Measurements from ENCODE around the gene ETV3. TPM values are rescaled to one million over a fixed set of nuclear protein-coding genes. Genes with fewer than 3 reads are reported as not detected.

Gene ETV3
- total RNA-seq, 1 experiment from 2014 or later = 36.3 TPM

DNA sequence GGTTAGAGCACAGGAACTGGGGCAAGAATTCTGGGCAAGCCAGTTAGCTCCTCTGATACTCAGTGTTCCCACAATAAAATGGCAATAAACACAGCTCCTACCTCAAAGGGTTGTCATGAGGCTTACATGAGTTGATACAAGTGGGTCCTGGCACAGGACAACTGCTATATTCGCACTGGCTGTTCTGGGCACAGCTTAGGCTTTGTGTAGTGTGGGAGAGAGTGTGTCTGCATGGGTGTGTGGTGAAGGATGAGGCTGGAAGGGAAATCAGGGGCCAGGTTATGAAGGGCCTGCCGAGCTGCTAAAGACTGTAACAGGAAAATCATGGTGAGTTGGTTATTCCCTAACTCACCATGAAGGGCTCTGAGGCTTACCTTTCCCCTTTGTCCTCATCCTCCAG lies 18.7 kb downstream of the ETV3 start:
- H3K18ac ChIP-seq (ENCODE audit: insufficient read length, low read depth, low read length) = no peak overlapping the region
- TF ChIP-seq, protein P1, sequence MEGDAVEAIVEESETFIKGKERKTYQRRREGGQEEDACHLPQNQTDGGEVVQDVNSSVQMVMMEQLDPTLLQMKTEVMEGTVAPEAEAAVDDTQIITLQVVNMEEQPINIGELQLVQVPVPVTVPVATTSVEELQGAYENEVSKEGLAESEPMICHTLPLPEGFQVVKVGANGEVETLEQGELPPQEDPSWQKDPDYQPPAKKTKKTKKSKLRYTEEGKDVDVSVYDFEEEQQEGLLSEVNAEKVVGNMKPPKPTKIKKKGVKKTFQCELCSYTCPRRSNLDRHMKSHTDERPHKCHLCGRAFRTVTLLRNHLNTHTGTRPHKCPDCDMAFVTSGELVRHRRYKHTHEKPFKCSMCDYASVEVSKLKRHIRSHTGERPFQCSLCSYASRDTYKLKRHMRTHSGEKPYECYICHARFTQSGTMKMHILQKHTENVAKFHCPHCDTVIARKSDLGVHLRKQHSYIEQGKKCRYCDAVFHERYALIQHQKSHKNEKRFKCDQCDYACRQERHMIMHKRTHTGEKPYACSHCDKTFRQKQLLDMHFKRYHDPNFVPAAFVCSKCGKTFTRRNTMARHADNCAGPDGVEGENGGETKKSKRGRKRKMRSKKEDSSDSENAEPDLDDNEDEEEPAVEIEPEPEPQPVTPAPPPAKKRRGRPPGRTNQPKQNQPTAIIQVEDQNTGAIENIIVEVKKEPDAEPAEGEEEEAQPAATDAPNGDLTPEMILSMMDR (conservative IDR thresholded peaks at IDR 0.05) = no peak
- H3K4me1 Mint-ChIP-seq = peaks cover 57 to 64% of the 10 kb centered on the region in 2 experiments
- no peaks in the 10 kb centered on the region for H3K27me3 ChIP-seq (ENCODE audit: insufficient read depth, low read length)
- H3K9me3 ChIP-seq (ENCODE audit: control insufficient read depth, low read depth, low read length) = no peaks in the 10 kb centered on the region
- DNase-seq = peak; percentile 16
- H3K79me1 ChIP-seq (ENCODE audit: insufficient read depth, low read depth, low read length, poor library complexity, severe bottlenecking) = no peaks in the 10 kb centered on the region
- no peak overlapping the region for H3K56ac ChIP-seq (ENCODE audit: insufficient read length, low read depth, low read length)
- no peak overlapping the region for H3K4me3 Mint-ChIP-seq
- no peak overlapping the region for H4K8ac ChIP-seq (replicated peaks; ENCODE audit: insufficient read length, low read depth, low read length)
- no peak overlapping the region for H2BK12ac ChIP-seq (ENCODE audit: insufficient read length, low read depth, low read length)
- no peak overlapping the region for H3K27ac Mint-ChIP-seq
- no peak overlapping the region for H4K91ac ChIP-seq (ENCODE audit: insufficient read length, low read depth, low read length)
- peaks cover 11% of the 10 kb centered on the region; the same call in 1 of the 2 replicates for H3K4me1 ChIP-seq (ENCODE audit: insufficient read depth, low read length)
- H2BK5ac ChIP-seq (ENCODE audit: insufficient read length, low read length) = no peak overlapping the region
- H3K4me2 ChIP-seq (ENCODE audit: insufficient read depth, insufficient read length, low read length) = no peak overlapping the region
- H2AFZ ChIP-seq (ENCODE audit: low read length) = no peak overlapping the region
- no peak overlapping the region for H2AK5ac ChIP-seq (ENCODE audit: insufficient read length, low read length)
- H3K9ac ChIP-seq (ENCODE audit: extremely low read depth, insufficient read length, low read length) = no peak overlapping the region
- no peaks in the 10 kb centered on the region for H3K27me3 Mint-ChIP-seq (ENCODE audit: low read depth)
- H3K4ac ChIP-seq (ENCODE audit: low read depth, low read length) = no peak overlapping the region
- no peak overlapping the region for H2BK120ac ChIP-seq (ENCODE audit: low read depth, low read length, poor library complexity, severe bottlenecking)
- H2BK20ac ChIP-seq (ENCODE audit: low read depth, low read length, poor library complexity, severe bottlenecking) = no peak overlapping the region
- no peaks in the 10 kb centered on the region for H3K9me3 Mint-ChIP-seq
- H3K36me3 Mint-ChIP-seq (ENCODE audit: insufficient read depth in 1 of 3, low read depth in 3 of 3) = peaks cover 3 to 17% (median 16%) of the 10 kb centered on the region in 3 experiments; a peak in 6 of 7 replicates
- no peak overlapping the region for H4K5ac ChIP-seq (ENCODE audit: insufficient read length, low read depth, low read length)
- H4K20me1 ChIP-seq (ENCODE audit: control insufficient read depth, insufficient read depth, insufficient read length) = no peaks in the 10 kb centered on the region
- no peak overlapping the region for H3T11ph ChIP-seq (ENCODE audit: low read length)
- no peak overlapping the region for H3K14ac ChIP-seq (ENCODE audit: insufficient read depth, low read length)
- no peak overlapping the region for H3K27ac ChIP-seq (ENCODE audit: insufficient read length, low read depth, low read length)
- H3K23me2 ChIP-seq (ENCODE audit: insufficient read length, low read depth, low read length, poor library complexity, severe bottlenecking) = no peaks in the 10 kb centered on the region
- H2BK15ac ChIP-seq (ENCODE audit: low read depth, low read length) = no peak overlapping the region
- no CpG with 5 or more reads among the region's 2 CpGs for WGBS (ENCODE audit: extremely low coverage, insufficient read length, low lambda C conversion rate)
- no peaks in the 10 kb centered on the region for H3K79me2 ChIP-seq (ENCODE audit: insufficient read depth, low read length)
- no peak overlapping the region for H3K23ac ChIP-seq (ENCODE audit: insufficient read length, low read depth, low read length)
